Stimulated activated CD8-positive, alpha-beta memory T cell treated with anti-CD3 and anti-CD28 coated beads, Interleukin-15, amount 100 ng/mL, for 1 hour (primary cell): ENCODE results near the gene FAM131C.
A peak's percentile ranks its signal among the peaks of the same experiment; 100 is the strongest.
"Not testable (repeated sequence)": the region's sequence is repeated elsewhere in the genome, so short reads cannot be mapped to it uniquely, and the experiment has no call there.

Experiments used
- DNase-seq: peaks from one replicate; pipeline ENCODE4 v3.0.0-alpha.2; 2020; ENCODE audit warnings: low read depth

FAM131C gene

GRCh38 chr1:16058394-16059120 lies 14.9 kb downstream of the FAM131C start:
- DNase-seq, result not testable (repeated sequence)

DNA sequence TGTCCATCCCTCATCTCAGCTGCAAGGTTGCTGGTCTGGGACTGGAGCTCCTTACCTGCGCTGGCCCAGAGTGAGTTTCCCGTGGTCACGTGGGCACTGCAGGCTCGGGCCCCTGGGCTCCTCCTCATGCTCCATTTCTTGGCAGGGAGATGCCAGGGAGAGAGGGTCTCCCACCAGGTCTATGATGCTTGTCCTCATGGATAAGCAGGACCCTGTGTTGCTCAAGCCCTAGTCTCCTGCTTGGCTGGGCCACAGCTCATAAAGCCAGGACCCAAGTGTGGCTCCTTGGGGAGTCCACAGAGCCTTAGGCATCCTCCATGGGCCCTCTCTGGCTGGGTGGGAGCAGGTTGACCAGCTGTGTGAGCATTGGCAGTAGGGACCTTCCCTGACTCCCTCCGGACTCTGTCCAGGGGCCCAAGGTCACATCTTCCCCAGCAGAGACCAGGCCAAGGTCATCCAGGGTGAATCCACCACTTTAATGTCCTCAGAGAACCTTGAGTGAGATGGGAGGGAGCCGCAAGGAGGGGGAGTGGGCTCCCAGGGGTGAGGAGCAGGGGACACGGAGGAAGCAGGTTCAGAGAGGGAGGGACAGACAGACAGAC lies 16.0 kb downstream of the FAM131C start:
- not testable (repeated sequence) for DNase-seq

- not testable (repeated sequence) for DNase-seq
Measured at GRCh38 chr1:16056521-16056912, 16.9 kb downstream of the FAM131C start.

- DNase-seq, result peak; percentile 81
Measured at GRCh38 chr1:16055613-16056520, 17.6 kb downstream of the FAM131C start.

- DNase-seq, result no peak
Measured at GRCh38 chr1:16054598-16055540, 18.6 kb downstream of the FAM131C start.

DNA sequence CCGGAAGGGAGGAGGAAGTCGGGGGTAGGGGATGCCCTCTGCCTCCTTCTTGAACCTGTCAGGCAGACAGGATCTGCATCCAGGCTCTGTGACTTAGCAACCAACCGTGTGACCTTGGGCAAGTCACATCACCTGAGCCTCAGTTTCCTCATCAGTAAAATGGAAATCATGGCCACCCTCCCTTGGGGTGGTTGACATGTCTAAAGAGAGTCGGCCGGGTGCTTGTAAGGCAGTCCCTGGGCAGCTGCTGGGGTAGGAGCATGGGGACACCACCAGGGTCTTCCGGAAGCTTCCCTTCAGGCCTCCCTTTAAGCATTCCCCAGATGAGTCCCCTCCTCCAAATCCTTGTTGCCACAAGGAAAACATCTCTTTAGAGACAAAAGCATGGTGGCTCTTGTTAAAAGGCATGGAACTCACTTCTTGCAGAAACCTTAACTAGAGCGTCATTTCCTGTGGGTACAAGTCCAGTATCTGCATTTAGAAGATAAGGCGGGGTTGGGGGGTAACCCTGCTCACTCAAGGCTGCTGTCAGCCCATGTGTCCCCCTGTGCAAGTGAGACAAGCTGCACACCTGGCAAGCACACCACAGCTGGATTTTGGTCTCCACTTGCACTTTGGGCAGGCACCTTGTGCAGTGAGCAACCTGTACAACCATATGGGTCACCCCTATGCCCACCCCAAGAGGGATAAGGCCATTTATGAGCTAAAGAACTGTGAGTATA lies 19.5 kb downstream of the FAM131C start:
- DNase-seq, result no peak

DNA sequence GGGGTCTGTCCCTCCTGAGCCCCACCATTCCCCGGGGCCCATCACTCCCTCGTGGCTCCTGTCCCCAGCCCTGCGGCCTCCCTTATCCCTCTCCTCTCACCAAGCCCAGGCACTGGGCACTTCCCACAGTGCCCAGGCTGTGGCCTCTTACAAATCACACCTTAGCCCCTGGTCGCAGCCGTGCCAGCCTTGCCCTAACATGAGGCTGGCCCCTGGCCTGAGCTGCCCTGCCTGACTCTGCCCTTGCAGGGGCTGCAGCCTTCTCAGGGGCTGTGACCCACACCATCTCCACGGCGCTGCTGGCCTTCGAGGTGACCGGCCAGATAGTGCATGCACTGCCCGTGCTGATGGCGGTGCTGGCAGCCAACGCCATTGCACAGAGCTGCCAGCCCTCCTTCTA lies 21.5 kb downstream of the FAM131C start:
- not testable (repeated sequence) for DNase-seq

- no peak for DNase-seq
Measured at GRCh38 chr1:16051039-16051438, 22.4 kb downstream of the FAM131C start.

DNA sequence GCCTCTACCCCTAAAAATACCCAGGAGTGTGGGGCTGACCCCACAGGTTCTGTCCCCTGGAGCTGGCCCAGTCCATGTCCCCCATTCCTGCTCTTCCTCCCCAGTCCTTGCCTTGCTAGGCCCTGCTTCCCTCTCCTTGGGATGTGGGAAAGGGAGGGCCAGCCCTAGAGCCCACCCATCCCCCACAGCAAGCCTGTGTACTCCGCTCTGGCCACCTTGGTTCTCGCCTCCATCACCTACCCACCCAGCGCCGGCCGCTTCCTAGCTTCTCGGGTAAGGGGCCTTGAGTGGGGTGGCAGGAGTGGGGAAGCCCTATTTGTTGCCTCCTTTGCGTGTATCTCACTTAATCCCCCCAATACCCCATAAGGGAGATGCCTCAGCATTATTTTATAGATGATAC lies 23.1 kb downstream of the FAM131C start:
- no peak for DNase-seq

DNA sequence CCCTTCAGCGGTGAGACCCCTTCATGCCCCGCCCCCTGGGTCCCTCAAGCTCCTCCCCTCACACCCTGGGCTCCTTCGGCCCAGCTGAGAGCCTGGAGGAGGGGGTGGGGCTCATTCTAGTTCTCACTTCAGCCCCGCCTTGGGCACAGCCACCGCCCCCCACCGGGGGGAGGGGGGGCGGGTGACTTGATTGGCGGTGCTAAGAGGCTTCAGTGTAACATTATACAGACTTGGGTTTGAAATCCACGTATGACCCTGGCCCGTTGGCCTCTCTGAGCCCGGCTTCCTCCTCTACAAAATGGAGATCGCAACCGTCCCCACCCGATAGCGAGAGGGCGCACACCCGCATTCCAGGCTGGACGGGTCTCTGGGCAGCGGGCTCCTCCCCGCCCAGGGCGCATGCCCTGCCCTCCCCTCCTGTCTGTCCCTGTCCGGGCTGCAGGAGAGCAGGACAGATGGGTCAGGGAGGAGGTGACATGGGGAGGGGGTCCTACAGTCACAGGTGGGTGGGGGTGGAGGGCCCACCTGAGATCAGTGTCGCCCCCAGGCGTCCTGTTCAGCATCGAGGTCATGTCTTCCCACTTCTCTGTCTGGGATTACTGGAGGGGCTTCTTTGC lies 24.8 kb downstream of the FAM131C start:
- DNase-seq, result no peak

DNA sequence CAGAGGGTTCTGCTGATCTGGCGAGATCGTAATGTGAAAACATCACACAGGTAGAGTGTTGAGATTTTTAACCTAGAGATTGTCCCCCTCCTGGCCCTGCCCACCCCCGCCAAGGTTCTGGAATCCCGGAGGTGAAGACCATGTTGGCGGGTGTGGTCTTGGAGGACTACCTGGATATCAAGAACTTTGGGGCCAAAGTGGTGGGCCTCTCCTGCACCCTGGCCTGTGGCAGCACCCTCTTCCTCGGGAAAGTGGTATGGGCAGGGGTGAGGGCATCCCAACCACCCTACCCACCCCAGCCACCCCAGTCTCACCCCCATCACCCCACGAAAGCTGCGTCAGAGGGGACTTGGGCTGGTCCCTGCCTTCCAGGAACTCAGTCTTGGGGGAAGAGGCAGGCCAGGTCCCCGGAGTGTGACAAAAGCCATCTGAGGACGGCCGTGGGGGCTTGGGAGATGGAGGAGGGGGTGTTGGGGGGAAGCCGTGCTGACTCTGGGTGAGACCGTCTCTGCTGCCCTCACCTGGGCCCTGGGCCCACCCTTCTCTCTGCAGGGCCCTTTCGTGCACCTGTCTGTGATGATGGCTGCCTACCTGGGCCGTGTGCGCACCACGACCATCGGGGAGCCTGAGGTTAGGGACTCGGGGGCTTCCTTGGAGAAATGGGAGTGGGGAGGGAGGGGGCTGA lies 25.5 kb downstream of the FAM131C start:
- DNase-seq, result no peak

- no peak for DNase-seq
Measured at GRCh38 chr1:16046842-16047241, 26.6 kb downstream of the FAM131C start.

DNA sequence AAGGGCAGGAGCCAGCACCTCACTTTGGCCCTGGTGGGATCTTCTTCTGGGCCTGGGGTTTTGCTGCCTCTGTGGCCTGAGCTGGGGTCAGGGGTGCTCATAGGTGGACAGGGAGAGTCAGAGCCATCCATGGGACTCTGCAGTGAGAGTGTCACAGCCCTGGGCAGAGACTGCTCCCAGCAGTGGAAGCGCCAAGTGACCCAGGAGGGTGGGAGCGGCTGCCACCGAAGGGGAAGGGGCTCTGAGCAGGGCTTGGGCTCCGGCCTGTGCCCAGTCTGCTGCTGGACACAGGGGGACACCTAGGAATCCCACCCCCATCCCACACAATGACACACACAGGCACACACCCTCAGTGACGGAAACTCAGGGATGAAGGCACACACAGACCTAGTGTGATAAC lies 29.5 kb downstream of the FAM131C start:
- no peak for DNase-seq

DNA sequence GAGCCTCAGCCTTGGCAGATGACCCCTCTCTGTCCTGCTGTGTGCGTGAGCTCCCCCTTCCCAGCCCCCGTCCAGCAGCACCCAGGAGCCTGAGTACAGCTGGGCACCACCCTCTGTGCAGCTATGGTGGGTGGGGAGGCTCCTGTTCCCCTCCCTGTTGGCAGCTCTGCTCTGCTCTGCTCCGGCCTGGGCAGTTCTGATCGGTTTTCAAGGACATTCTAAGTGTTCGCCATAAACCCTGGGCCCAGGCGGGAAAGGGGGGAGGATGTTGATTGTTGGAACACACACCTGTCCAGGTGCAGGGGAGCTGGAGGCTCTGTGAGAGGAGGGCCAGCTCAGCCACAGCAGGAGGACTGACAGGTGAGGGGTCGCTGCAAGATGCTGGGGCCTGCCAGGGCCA lies 29.9 kb downstream of the FAM131C start, which contains the start of gene CLCNKB:
TSS of gene CLCNKB (plus strand) at position 262 of the 400 bp plus-strand sequence. CDS start 711 bp downstream, outside the sequence.
- no peak for DNase-seq

GRCh38 chr1:16042654-16043053 lies 30.8 kb downstream of the FAM131C start:
- DNase-seq, result not testable (repeated sequence)

- no peak for DNase-seq
Measured at GRCh38 chr1:16042096-16042495, 31.4 kb downstream of the FAM131C start.

- no peak for DNase-seq
Measured at GRCh38 chr1:16041200-16041599, 32.3 kb downstream of the FAM131C start.

- not testable (repeated sequence) for DNase-seq
Measured at GRCh38 chr1:16039871-16040270, 33.6 kb downstream of the FAM131C start.

DNA sequence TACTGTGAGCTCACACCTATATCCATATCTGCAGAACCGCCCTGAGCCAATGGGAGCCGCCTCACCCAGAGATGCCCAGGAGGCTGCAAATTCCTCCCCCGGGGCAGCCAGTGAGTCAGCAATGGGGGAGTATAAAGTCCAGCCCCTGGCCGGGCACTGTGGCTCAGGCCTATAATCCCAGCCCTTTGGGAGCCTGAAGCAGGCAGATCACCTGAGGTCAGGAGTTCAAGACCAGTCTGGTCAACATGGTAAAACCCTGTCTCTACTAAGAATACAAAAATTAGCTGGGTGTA lies 34.9 kb downstream of the FAM131C start:
- DNase-seq, result no peak

DNA sequence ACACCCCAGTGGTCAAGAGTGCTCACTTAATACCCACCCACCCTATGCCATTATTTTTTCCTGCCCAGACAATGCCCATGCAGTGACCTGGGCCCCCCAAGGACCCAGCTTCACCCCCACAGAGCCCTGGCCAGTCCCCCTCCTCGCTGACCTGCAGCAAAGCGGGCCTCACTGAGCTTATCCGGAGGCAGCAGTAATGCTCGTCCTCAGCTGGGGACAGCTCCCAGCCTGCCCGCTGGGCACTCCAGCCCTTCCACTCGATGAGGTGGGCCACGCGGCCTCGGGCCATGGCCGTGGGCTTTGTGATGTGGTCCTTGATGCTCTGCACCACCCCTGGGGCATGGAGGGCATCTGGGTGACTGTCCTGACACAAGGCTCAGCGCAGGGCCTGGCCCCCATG lies 37.0 kb downstream of the FAM131C start:
- DNase-seq, result not testable (repeated sequence)
